Ascending aorta (tissue), 2 donors: Measurements from ENCODE around the gene CACNA1D. TPM values are rescaled to one million over a fixed set of nuclear protein-coding genes. Genes with fewer than 3 reads are reported as not detected.

Source experiments
- DNase-seq, 2 donors: peaks; one replicate each; pipeline ENCODE4 v3.0.0-alpha.2; 2019; ENCODE audit warnings: low spot score in 2 of 2
- H3K27ac ChIP-seq, 2 donors: fragments of 200-600 bp; sonication (generic); one replicate each; pipeline ENCODE4 v1.5.1; 2016 to 2017; ENCODE audit warnings: mild to moderate bottlenecking in 1 of 2
- H3K27me3 ChIP-seq: fragments of 200-600 bp; sonication (generic); one replicate; pipeline ENCODE4 v1.5.1; 2017
- H3K36me3 ChIP-seq, 2 donors: fragments of 200-600 bp; sonication (generic); one replicate each; pipeline ENCODE4 v1.5.1; 2016
- H3K4me1 ChIP-seq, 2 donors: fragments of 200-600 bp; sonication (generic); one replicate each; pipeline ENCODE4 v1.5.1; 2016 to 2017; ENCODE audit warnings: mild to moderate bottlenecking in 1 of 2
- H3K4me3 ChIP-seq, 2 donors: fragments of 200-600 bp; sonication (generic); one replicate each; pipeline ENCODE4 v1.5.1; 2016 to 2017; ENCODE audit warnings: mild to moderate bottlenecking in 1 of 2
- H3K9me3 ChIP-seq, 2 donors: fragments of 200-600 bp; sonication (generic); one replicate each; pipeline ENCODE4 v1.5.1; 2016
- CTCF ChIP-seq, 3 experiments: fragments of 200-600 bp in 2 of 3; fragments of 450-650 bp in 1 of 3; sonication (generic) in 2 of 3; IDR thresholded peaks; one replicate each; pipeline ENCODE4 v1.5.1; 2016 to 2019; ENCODE audit warnings: antibody characterized with exemption in 3 of 3, mild to moderate bottlenecking in 1 of 3, moderate library complexity in 1 of 3
- intact Hi-C: fragments of 100-400 bp; cut with DNase I; formaldehyde crosslinking; loops from one replicate; pipeline ENCODE4 v1.15.1; 2023
- total RNA-seq: library from RNA; depleted of rRNA; stranded (reverse); fragments of >200 nt; gene quantifications from one replicate; pipeline ENCODE4 v1.1.0, GENCODE V29; 2016

The CACNA1D gene
- total RNA-seq, 1 donor from 2014 or later, result 0.43 TPM

GRCh38 chr3:53805463-53806159, 311.2 kb downstream of the CACNA1D start:
- H3K4me1 ChIP-seq, result peaks cover 8 to 11% of the 10 kb centered on the region in 2 donors
- no peaks in the 10 kb centered on the region for H3K9me3 ChIP-seq
- TF ChIP-seq CTCF (IDR thresholded peaks at IDR 0.05), result no peak
- no peaks in the 10 kb centered on the region for H3K27me3 ChIP-seq
- peak in 1 of 2 donors; percentile 3 for DNase-seq
- H3K4me3 ChIP-seq, result no peak overlapping the region
- intact Hi-C loops, result no loop called here
- H3K27ac ChIP-seq, result peak overlapping the region in 1 of 2 donors; percentile 57
- no peaks in the 10 kb centered on the region for H3K36me3 ChIP-seq

- H3K27me3 ChIP-seq, result no peaks in the 10 kb centered on the region
- H3K9me3 ChIP-seq, result no peaks in the 10 kb centered on the region
- H3K36me3 ChIP-seq, result no peaks in the 10 kb centered on the region
- no peak for TF ChIP-seq CTCF (IDR thresholded peaks at IDR 0.05)
- no peak overlapping the region for H3K4me3 ChIP-seq
- intact Hi-C loops, result no loop called here
- peak overlapping the region; percentile 57 to 60 for H3K27ac ChIP-seq
- DNase-seq, result peak in 1 of 2 donors; percentile 63
- H3K4me1 ChIP-seq, result peaks cover 8 to 11% of the 10 kb centered on the region in 2 donors
Observed at GRCh38 chr3:53806182-53807116, 312.0 kb downstream of the CACNA1D start.

GRCh38 chr3:53807117-53807810, 312.9 kb downstream of the CACNA1D start:
- no peaks in the 10 kb centered on the region for H3K36me3 ChIP-seq
- no peaks in the 10 kb centered on the region for H3K9me3 ChIP-seq
- H3K4me1 ChIP-seq, result peaks cover 8 to 11% of the 10 kb centered on the region in 2 donors
- intact Hi-C loops, result no loop called here
- peak overlapping the region in 1 of 2 donors; percentile 60 for H3K27ac ChIP-seq
- no peaks in the 10 kb centered on the region for H3K27me3 ChIP-seq
- TF ChIP-seq CTCF (IDR thresholded peaks at IDR 0.05), result no peak
- peak in 1 of 2 donors; percentile 46 for DNase-seq
- no peak overlapping the region for H3K4me3 ChIP-seq

GRCh38 chr3:53808496-53808895, 314.1 kb downstream of the CACNA1D start:
- Histone ChIP-seq H3K9me3 (no peaks in the 10 kb centered on the region), H3K27ac (no peak overlapping the region), H3K36me3 (no peaks in the 10 kb centered on the region), H3K27me3 (no peaks in the 10 kb centered on the region), H3K4me3 (no peak overlapping the region), H3K4me1 (peaks cover 8 to 11% of the 10 kb centered on the region in 2 donors)
- TF ChIP-seq CTCF (IDR thresholded peaks at IDR 0.05), result no peak
- intact Hi-C loops, result no loop called here
- DNase-seq, result peak in 1 of 2 donors; percentile 39

GRCh38 chr3:53809267-53809666, 314.9 kb downstream of the CACNA1D start:
- DNase-seq, result no peak
- H3K36me3 ChIP-seq, result no peaks in the 10 kb centered on the region
- no peak overlapping the region for H3K4me3 ChIP-seq
- peaks cover 8 to 11% of the 10 kb centered on the region in 2 donors for H3K4me1 ChIP-seq
- intact Hi-C loops, result no loop called here
- no peak overlapping the region for H3K27ac ChIP-seq
- H3K9me3 ChIP-seq, result no peaks in the 10 kb centered on the region
- no peaks in the 10 kb centered on the region for H3K27me3 ChIP-seq
- no peak for TF ChIP-seq CTCF (IDR thresholded peaks at IDR 0.05)
